GM12872 (cell line): Measurements from ENCODE around the gene DCUN1D2.

Source experiments
- TF ChIP-seq, protein P1 (sequence below): IDR thresholded peaks from 3 replicates; pipeline ENCODE4 v1.5.1; 2011; ENCODE audit warnings: low read depth, mild to moderate bottlenecking, low read length, moderate library complexity; ENCODE audit not compliant: insufficient read depth

Gene DCUN1D2

DNA sequence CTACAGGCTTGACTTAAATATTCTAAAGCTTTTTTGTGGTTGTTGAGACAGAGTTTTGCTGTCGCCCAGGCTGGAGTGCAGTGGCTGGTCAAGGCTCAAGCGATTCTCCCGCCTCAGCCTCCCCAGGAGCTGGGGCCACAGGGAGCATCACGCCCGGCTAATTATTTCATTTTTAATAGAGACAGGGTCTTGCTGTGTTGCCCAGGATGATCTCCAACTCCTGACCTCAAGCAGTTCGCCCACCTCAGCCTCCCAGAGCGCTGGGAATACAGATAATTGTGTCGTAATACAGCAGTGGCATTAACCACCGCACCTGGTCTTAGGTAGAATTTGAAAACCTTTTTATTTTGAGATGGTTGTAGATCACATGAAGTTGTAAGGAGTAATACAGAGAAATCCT lies 1.5 kb upstream of the DCUN1D2 start:
- TF ChIP-seq, protein P1, sequence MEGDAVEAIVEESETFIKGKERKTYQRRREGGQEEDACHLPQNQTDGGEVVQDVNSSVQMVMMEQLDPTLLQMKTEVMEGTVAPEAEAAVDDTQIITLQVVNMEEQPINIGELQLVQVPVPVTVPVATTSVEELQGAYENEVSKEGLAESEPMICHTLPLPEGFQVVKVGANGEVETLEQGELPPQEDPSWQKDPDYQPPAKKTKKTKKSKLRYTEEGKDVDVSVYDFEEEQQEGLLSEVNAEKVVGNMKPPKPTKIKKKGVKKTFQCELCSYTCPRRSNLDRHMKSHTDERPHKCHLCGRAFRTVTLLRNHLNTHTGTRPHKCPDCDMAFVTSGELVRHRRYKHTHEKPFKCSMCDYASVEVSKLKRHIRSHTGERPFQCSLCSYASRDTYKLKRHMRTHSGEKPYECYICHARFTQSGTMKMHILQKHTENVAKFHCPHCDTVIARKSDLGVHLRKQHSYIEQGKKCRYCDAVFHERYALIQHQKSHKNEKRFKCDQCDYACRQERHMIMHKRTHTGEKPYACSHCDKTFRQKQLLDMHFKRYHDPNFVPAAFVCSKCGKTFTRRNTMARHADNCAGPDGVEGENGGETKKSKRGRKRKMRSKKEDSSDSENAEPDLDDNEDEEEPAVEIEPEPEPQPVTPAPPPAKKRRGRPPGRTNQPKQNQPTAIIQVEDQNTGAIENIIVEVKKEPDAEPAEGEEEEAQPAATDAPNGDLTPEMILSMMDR: no peak

DNA sequence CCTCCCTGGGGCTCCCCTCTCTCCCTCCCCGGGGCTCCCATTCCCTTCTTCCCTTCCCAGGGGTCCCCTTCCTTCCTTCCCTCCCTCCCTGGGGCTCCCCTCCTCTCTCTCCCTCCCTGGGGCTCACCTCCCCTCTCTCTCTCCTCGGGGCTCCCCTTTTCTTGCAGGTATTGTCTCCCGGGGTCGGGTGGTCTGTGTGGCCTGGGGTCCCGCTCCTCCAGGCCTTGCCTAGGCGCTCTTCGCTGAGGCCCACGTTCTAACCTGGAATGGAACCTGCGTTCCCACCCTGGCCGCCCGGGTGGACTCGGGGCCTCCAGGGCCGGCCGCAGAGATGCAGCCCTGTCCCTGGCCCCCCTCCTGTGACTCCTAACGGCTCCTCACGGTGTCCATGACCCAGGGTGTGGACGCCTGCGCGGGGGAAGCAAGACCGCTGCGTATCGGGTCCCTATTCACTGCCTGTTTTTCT lies 940 bp upstream of the DCUN1D2 start:
- TF ChIP-seq, protein P1: no peak

DNA sequence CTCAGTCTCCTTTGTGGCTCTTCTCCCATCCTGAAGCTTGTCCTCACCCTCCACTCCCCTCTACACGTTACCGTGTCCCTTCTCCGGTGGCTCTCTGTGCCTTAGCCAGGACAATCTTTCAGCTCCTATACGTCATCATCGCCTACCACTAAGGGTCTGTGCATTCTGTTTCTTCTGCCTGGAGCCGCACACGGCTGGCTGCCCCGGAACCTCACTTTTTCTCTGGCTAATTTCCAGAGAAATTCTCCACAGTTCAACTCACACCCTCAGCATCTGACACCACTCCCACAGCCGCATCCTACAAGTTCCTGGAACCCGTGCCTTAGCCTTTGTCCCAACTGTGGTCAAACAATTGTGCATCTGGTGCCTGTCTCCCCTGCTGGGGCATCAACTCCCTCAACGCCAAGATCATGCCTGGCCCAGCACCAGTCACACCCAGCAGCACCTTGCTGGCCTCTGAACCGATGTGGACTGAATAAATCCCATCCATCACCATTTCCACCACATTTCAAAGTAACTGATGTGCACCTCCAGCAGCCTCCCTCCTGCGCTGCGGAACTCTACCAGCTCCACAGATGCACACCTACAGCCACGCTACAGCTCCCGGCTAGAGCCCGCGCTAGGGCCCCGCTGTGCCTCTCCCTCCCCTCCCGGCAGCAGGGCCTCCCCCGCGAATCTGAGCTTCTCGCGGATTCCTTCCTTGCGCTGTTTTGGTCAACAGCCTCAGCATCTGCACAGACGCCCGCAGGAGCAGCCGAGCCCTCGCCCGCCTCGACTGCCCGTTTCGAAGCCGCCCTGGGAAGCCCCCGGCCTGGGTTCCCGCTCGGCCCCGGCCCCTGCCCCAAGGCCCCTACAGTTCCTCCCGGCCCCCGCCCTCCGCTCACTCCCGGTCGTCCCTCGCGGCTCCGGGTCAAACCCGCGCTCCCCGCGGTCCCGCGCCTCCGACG lies 689 bp downstream of the DCUN1D2 start:
- TF ChIP-seq, protein P1: no peak

DNA sequence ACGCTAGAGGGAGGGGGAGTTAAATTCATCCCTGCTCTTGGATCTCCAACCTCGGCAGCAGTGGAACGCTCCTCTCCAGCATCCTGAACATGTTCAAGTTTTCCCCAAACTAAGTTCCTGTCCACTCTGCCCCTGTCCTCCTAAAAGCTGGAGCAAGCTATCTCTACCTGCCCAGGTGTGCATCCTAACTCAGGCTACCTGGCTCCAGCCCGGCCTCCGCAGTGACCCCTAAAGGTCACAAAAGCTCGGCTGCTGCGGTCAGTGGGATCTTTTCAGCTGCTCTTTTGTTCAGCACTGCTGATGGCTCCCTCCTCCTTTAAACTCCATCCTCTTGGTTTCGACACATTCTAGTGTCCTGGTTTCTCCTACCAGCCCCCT lies 1.4 kb downstream of the DCUN1D2 start:
- TF ChIP-seq, protein P1: no peak

DNA sequence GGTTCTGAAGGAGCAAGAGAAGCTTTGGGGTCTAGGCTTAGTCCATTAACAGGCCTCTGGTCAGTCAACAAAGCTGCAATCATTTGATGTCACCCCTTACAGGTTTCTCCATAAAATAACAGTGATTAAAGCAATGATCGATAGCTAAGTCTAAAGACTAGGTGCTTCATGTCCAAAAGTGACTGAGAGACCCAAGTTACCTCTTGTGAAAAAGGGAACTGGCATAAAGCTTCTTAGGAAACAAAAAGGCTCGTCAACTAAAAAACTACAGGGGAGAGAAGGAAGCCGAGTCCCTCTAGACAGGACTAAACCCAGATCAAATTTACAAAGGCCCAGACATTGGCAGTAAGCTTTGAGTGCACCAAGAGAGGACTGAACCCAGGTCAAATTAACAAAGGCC lies 2.2 kb downstream of the DCUN1D2 start:
- TF ChIP-seq, protein P1: no peak

DNA sequence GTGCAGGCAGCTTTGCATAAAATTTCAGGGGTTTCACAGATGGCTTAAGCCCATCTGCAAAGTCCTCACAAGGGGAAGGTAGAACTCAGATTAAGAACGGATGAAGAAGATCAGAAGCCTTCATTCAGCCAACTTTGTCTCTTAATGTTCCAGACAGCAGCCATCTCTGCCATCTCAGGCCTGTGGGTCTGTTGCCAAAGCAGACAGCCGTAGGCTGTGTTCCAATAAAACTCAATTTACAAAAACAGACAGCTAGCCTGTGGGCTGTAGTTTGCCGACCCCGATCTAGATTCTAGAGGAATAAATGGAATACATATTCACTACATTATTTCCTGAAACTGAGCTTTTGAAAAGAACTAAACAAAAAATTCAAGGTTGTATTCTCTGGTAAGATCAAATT lies 3.8 kb downstream of the DCUN1D2 start:
- TF ChIP-seq, protein P1: no peak

DNA sequence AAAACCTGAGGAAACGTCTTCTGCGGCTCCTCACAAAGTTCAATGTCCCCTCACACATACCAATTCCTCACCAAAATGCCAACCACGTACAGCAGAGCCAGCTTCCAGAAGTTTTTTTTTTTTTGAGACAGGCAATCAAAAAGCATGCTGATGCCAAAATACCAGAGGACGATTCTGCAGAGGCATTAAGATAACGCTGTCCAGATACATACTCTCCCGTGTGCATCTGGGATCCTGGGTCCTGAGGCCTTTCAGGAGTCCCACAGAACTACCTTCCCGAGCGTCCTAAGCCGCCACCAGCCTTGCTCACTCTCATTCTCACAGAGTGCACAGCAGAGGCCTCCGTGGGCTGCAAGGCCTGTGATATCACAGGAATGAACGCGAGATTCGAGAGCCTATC lies 5.0 kb downstream of the DCUN1D2 start:
- TF ChIP-seq, protein P1: no peak
